ENCODE data around the gene CTDSP2.

DNA sequence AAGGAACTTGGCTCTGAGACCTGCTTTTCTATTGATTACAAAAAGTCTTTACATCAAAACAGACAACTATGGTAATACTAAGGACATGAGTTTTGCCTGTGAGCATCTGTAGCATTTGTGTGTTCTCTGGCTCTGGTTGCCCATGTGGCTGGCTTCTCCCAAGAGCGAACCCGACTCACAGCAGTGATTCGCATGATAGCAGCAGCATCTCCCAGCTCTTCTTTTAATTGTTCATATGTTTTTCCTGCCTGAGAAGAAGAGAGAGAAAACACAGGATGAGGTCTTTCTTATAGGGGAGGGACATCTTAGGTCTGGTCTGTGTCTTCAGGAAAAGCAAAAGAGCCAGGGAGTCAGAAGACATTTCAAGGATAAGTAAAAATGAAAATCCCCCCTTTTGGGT lies 45.6 kb downstream of the CTDSP2 start:
- TF ChIP-seq, protein P1, sequence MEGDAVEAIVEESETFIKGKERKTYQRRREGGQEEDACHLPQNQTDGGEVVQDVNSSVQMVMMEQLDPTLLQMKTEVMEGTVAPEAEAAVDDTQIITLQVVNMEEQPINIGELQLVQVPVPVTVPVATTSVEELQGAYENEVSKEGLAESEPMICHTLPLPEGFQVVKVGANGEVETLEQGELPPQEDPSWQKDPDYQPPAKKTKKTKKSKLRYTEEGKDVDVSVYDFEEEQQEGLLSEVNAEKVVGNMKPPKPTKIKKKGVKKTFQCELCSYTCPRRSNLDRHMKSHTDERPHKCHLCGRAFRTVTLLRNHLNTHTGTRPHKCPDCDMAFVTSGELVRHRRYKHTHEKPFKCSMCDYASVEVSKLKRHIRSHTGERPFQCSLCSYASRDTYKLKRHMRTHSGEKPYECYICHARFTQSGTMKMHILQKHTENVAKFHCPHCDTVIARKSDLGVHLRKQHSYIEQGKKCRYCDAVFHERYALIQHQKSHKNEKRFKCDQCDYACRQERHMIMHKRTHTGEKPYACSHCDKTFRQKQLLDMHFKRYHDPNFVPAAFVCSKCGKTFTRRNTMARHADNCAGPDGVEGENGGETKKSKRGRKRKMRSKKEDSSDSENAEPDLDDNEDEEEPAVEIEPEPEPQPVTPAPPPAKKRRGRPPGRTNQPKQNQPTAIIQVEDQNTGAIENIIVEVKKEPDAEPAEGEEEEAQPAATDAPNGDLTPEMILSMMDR (IDR thresholded peaks at IDR 0.05) = no peak
- no peak for TF ChIP-seq EP300 (IDR thresholded peaks at IDR 0.05)
- TF ChIP-seq POLR2AphosphoS5 (IDR thresholded peaks at IDR 0.05) = no peak

Measured in stomach (tissue), 4 donors.